CD4-positive, alpha-beta T cell (primary cell): ENCODE measurements around the gene SYNE1. TPM values are rescaled to one million over a fixed set of nuclear protein-coding genes. Genes with fewer than 3 reads are reported as not detected.

Experiments used
- ATAC-seq: fragments of 200-7000 bp; cut with Tn5 transposase; one replicate; pipeline ENCODE4 v1.10.0; 2022; ENCODE audit warnings: mild to moderate bottlenecking; ENCODE audit not compliant: poor library complexity
- CTCF ChIA-PET: fragments of 350-600 bp; sonication (Branson Sonifier 250); formaldehyde crosslinking; loops from one replicate; lab custom pipeline; 2021; ENCODE audit warnings: antibody characterized with exemption, inconsistent platforms; lab: Charles Lee
- POLR2A ChIA-PET: fragments of 350-600 bp; sonication (Branson Sonifier 250); formaldehyde crosslinking; loops from one replicate; lab custom pipeline; 2021; ENCODE audit warnings: antibody characterized with exemption, inconsistent platforms; lab: Charles Lee
- DNase-seq, 14 experiments: peaks; one replicate each; pipeline ENCODE4 v3.0.0-alpha.2; 2013 to 2020; ENCODE audit warnings: mixed read lengths in 2 of 14
- H3K27ac ChIP-seq, 2 donors: one replicate each; pipeline versions ENCODE4 v1.5.1 to v1.7.0; 2013; ENCODE audit warnings: low read length in 2 of 2, low read depth in 1 of 2, mild to moderate bottlenecking in 1 of 2
- H3K27me3 ChIP-seq, 2 experiments: 1 replicate in 1 of 2; 2 replicates in 1 of 2; pipeline versions ENCODE4 v1.6.1 to v1.7.0; 2013; ENCODE audit warnings: low read length in 2 of 2, control low read depth in 1 of 2, mild to moderate bottlenecking in 1 of 2, moderate library complexity in 1 of 2; ENCODE audit not compliant: insufficient read depth in 2 of 2, control insufficient read depth in 1 of 2
- H3K36me3 ChIP-seq: one replicate; pipeline ENCODE4 v1.6.1; 2013; ENCODE audit warnings: low read length, control low read depth; ENCODE audit not compliant: insufficient read depth
- H3K4me1 ChIP-seq: one replicate; pipeline ENCODE4 v1.6.1; 2013; ENCODE audit warnings: low read length, control low read depth; ENCODE audit not compliant: insufficient read depth
- H3K4me3 ChIP-seq: one replicate; pipeline ENCODE4 v1.5.1; 2013; ENCODE audit warnings: mild to moderate bottlenecking, low read length, moderate library complexity
- H3K9me3 ChIP-seq, 2 experiments: 1 replicate in 1 of 2; 2 replicates in 1 of 2; pipeline versions ENCODE4 v1.6.1 to v1.7.0; 2013; ENCODE audit warnings: low read length in 2 of 2, mild to moderate bottlenecking in 2 of 2, control low read depth in 1 of 2, moderate library complexity in 1 of 2; ENCODE audit not compliant: control insufficient read depth in 1 of 2, insufficient read depth in 1 of 2
- H3K27ac Mint-ChIP-seq: one replicate; pipeline ENCODE4 v1.8.0; 2020; ENCODE audit warnings: mixed read lengths
- H3K27me3 Mint-ChIP-seq: one replicate; pipeline ENCODE4 v1.8.0; 2021; ENCODE audit warnings: mixed read lengths
- H3K36me3 Mint-ChIP-seq: one replicate; pipeline ENCODE4 v1.8.0; 2021; ENCODE audit warnings: low read depth, mixed read lengths
- H3K4me1 Mint-ChIP-seq: one replicate; pipeline ENCODE4 v1.8.0; 2021; ENCODE audit warnings: low read depth, mixed read lengths
- H3K4me3 Mint-ChIP-seq: one replicate; pipeline ENCODE4 v1.8.0; 2020; ENCODE audit warnings: mild to moderate bottlenecking, mixed read lengths
- H3K9me3 Mint-ChIP-seq: one replicate; pipeline ENCODE4 v1.8.0; 2020; ENCODE audit warnings: mixed read lengths
- intact Hi-C, 2 experiments: fragments of 100-400 bp; cut with DNase I in 1 of 2; cut with micrococcal nuclease in 1 of 2; formaldehyde crosslinking; loops; one replicate each; pipeline versions ENCODE4 v1.15.1 to v1.9.0; 2023 to 2025; cut with DNase I, micrococcal nuclease
- total RNA-seq, 174 experiments: library from RNA in 2 of 174; stranded (reverse) in 2 of 174; gene quantifications; one replicate each; pipeline ENCODE4 v1.2.3 and lab custom pipeline; 2021 to 2026
- TF ChIP-seq, protein P1 (sequence below): fragments of 200-600 bp; IDR thresholded peaks from one replicate; pipeline ENCODE4 v1.8.0; 2022; ENCODE audit warnings: antibody characterized with exemption, mild to moderate bottlenecking

The SYNE1 gene
- total RNA-seq, 2 experiments from 2014 or later = 94.9 to 108 TPM

DNA sequence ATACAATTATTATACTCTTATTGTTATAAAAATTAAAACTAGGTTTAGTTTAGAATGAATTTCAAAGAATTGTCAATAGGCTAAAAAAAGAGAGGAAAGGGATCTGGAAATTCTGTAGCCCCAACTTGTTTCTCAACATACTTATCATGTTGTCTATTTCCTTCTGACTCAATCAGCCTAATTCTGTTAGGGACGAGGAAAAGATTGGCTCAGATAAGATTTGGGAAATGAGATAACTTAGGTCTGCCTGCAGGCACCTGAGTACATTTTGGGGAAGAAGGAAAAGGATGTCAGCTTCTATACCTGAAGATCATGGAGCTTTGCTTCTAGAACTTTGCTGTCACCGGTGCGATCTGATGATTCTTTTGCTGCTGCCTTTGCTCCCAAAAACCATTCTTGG lies 238.8 kb downstream of the SYNE1 start:
- intact Hi-C loops = no loop called here
- Mint-ChIP-seq H3K4me1 (no peaks in the 10 kb centered on the region), H3K9me3 (no peaks in the 10 kb centered on the region), H3K27ac (no peak overlapping the region), H3K4me3 (no peak overlapping the region), H3K36me3 (no peaks in the 10 kb centered on the region), H3K27me3 (peaks cover 9% of the 10 kb centered on the region)
- Histone ChIP-seq H3K27me3 (no peaks in the 10 kb centered on the region), H3K4me3 (no peak overlapping the region), H3K9me3 (no peaks in the 10 kb centered on the region), H3K36me3 (no peaks in the 10 kb centered on the region), H3K4me1 (no peaks in the 10 kb centered on the region), H3K27ac (no peak overlapping the region)
- ATAC-seq = no peak
- DNase-seq = no peak
- POLR2A ChIA-PET = no interaction called here
- TF ChIP-seq, protein P1, sequence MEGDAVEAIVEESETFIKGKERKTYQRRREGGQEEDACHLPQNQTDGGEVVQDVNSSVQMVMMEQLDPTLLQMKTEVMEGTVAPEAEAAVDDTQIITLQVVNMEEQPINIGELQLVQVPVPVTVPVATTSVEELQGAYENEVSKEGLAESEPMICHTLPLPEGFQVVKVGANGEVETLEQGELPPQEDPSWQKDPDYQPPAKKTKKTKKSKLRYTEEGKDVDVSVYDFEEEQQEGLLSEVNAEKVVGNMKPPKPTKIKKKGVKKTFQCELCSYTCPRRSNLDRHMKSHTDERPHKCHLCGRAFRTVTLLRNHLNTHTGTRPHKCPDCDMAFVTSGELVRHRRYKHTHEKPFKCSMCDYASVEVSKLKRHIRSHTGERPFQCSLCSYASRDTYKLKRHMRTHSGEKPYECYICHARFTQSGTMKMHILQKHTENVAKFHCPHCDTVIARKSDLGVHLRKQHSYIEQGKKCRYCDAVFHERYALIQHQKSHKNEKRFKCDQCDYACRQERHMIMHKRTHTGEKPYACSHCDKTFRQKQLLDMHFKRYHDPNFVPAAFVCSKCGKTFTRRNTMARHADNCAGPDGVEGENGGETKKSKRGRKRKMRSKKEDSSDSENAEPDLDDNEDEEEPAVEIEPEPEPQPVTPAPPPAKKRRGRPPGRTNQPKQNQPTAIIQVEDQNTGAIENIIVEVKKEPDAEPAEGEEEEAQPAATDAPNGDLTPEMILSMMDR = no peak
- CTCF ChIA-PET = no interaction called here

DNA sequence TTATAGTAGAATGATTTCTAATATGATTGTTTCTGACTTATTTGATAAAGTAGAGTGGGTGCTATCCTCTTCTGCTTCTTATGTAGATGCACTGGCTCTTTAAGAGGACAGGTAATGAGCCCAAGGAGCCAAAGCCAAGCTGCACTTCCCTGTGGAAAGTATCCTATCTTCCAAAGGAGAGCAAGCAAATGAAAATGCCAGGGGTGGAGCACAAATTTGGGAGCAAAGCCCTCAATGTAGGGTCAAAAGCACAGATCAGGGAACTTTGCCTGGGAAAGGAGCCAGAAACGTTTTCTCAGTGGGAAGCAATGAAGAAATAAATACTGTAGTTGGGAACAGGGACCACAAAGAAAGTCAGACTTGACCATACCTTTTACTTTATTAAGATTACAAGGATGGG lies 242.9 kb downstream of the SYNE1 start:
- Histone ChIP-seq H3K9me3 (no peaks in the 10 kb centered on the region), H3K4me1 (no peaks in the 10 kb centered on the region), H3K27ac (no peak overlapping the region), H3K36me3 (no peaks in the 10 kb centered on the region), H3K4me3 (no peak overlapping the region), H3K27me3 (peaks cover 0 to 2% of the 10 kb centered on the region in 2 experiments)
- ChIA-PET POLR2A (no interaction called here), CTCF (no interaction called here)
- no peak for ATAC-seq
- no peaks in the 10 kb centered on the region for H3K9me3 Mint-ChIP-seq
- DNase-seq = no peak
- no peaks in the 10 kb centered on the region for H3K36me3 Mint-ChIP-seq
- intact Hi-C loops = no loop called here
- H3K27me3 Mint-ChIP-seq = peaks cover 24% of the 10 kb centered on the region
- H3K27ac Mint-ChIP-seq = no peak overlapping the region
- no peaks in the 10 kb centered on the region for H3K4me1 Mint-ChIP-seq
- TF ChIP-seq, protein P1 = no peak
- no peak overlapping the region for H3K4me3 Mint-ChIP-seq

DNA sequence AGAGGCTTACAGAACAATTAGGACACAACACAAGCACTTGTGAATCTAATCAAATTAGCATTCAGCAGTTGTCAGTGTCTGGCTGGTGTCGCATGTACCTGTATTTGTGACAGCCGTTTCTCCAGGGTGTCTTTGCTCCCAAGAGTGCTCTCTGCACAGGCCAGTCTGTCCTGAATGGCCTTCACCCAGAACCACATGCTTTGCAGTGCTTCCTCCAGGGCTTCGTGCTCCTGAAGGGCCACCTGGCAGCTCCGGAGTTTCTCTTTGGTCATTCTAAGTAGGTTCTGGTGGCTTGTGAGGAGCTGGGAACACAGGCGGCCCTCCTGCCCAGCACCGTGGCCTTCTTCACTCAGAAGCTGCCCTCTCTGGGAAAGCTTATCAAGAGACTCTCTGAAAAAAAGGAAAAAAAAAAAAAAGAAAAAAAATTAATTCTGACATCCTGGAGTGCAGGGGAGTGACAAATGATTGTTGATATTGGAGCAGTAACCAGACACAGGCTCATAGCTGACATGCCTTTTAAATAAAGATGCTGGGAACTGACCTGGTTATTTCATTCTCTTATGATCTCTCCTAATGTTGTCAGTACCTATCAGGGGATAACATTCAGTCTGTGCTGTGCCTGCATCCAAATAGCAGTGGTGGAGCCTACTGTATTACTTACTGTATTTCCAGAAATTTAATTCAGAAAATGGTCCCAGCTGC lies 245.8 kb downstream of the SYNE1 start:
- Histone ChIP-seq H3K4me3 (no peak overlapping the region), H3K27me3 (peaks cover 0 to 2% of the 10 kb centered on the region in 2 experiments), H3K4me1 (no peaks in the 10 kb centered on the region), H3K27ac (no peak overlapping the region), H3K9me3 (no peaks in the 10 kb centered on the region), H3K36me3 (no peaks in the 10 kb centered on the region)
- Mint-ChIP-seq H3K27ac (no peak overlapping the region), H3K27me3 (peaks cover 37% of the 10 kb centered on the region), H3K9me3 (no peaks in the 10 kb centered on the region), H3K36me3 (no peaks in the 10 kb centered on the region), H3K4me1 (no peaks in the 10 kb centered on the region), H3K4me3 (no peak overlapping the region)
- ATAC-seq = no peak
- ChIA-PET POLR2A (no interaction called here), CTCF (no interaction called here)
- intact Hi-C loops = no loop called here
- no peak for DNase-seq
- TF ChIP-seq, protein P1 = no peak
